ENCODE measurements around the gene GCN1.

Gene GCN1

DNA sequence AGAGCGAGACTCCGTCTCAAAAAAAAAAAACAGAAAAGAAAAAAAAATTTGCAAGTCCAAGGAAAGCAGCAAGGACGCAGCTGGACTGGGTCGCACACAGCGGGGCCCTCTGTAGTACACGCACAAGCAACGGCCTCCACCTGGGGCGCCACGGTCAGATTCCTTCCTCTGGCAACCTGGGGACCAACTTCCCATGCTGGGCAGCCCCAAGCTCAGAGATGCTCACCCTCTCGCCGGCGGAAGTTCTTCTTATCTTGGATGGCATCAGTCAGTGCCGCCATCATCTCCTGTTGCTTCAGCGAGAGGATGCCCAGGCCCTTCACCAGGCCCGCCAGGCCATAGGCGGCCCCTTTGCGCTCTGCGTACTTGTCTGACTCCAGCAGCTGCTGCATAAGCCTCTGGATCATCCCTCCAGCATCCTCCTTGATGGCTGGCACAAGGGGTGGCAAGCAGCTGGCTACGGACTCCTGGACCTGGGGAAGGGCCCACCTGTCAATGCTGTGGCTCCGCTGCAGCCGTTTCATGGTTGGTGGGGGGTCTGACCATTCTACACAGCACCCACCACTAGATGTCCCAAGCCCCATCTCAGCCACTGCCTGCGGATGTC lies 43.5 kb downstream of the GCN1 start:
- Histone ChIP-seq H3K4me3 (ENCODE audit: low read length in 2 of 2) (no peak overlapping the region), H3K27ac (ENCODE audit: low read depth in 2 of 2, low read length in 2 of 2) (no peak overlapping the region), H3K4me1 (ENCODE audit: control insufficient read depth in 2 of 2, insufficient read depth in 2 of 2, low read length in 2 of 2) (no peaks in the 10 kb centered on the region), H3K9me3 (ENCODE audit: control insufficient read depth in 2 of 2, low read length in 2 of 2) (no peaks in the 10 kb centered on the region), H3K27me3 (ENCODE audit: control insufficient read depth in 2 of 2, insufficient read depth in 2 of 2, low read length in 2 of 2) (no peaks in the 10 kb centered on the region), H3K36me3 (ENCODE audit: control insufficient read depth in 2 of 2, insufficient read depth in 2 of 2, low read length in 2 of 2) (peaks cover 79 to 80% of the 10 kb centered on the region in 2 donors), H3K9ac (ENCODE audit: low read depth in 1 of 2, low read length in 2 of 2) (no peak overlapping the region)

DNA sequence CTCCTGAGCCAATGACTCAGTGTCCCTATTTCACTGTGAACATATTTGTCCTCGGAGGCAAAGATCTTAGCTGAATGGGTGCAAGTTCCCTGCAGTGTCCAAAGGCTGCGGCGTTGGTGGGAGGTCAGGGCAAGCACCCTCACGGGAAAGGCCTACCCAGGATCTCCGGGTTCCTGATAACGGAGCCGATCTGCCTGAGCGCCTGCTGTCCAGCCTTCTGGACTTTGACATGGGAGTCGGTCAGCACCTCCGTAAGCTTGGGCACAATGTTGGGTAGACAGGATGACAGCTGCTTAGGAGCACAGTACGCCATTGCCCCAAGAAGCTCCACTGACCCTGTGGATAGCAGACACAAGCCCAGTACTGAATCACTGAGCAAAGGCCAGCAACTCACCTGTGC lies 46.5 kb downstream of the GCN1 start:
- H3K4me3 ChIP-seq (ENCODE audit: low read length in 2 of 2) = no peak overlapping the region
- H3K4me1 ChIP-seq (ENCODE audit: control insufficient read depth in 2 of 2, insufficient read depth in 2 of 2, low read length in 2 of 2) = no peaks in the 10 kb centered on the region
- H3K9ac ChIP-seq (ENCODE audit: low read depth in 1 of 2, low read length in 2 of 2) = no peak overlapping the region
- no peaks in the 10 kb centered on the region for H3K27me3 ChIP-seq (ENCODE audit: control insufficient read depth in 2 of 2, insufficient read depth in 2 of 2, low read length in 2 of 2)
- H3K36me3 ChIP-seq (ENCODE audit: control insufficient read depth in 2 of 2, insufficient read depth in 2 of 2, low read length in 2 of 2) = peaks cover 73 to 74% of the 10 kb centered on the region in 2 donors
- H3K9me3 ChIP-seq (ENCODE audit: control insufficient read depth in 2 of 2, low read length in 2 of 2) = no peaks in the 10 kb centered on the region
- H3K27ac ChIP-seq (ENCODE audit: low read depth in 2 of 2, low read length in 2 of 2) = no peak overlapping the region

DNA sequence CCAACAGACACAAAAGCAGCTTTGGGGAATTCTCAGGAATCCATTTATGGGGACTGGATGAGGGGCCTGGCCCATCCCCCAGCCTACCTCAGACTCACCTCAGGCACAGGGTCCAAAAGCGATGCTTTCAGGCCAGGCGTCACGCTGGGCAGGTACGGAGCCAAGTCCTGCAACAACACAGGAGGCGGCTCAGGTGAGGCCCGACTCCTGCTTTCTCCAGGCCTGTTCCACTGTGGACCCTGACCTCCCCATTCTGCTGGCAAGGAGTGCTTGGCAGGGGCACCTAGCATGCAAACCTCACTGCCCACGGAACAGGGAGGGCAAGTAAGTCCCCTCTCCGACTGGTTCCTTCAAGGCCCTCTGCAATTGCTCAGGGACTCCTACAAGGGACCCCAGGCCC lies 49.4 kb downstream of the GCN1 start:
- Histone ChIP-seq H3K27me3 (ENCODE audit: control insufficient read depth in 2 of 2, insufficient read depth in 2 of 2, low read length in 2 of 2) (no peaks in the 10 kb centered on the region), H3K4me1 (ENCODE audit: control insufficient read depth in 2 of 2, insufficient read depth in 2 of 2, low read length in 2 of 2) (no peaks in the 10 kb centered on the region), H3K27ac (ENCODE audit: low read depth in 2 of 2, low read length in 2 of 2) (no peak overlapping the region), H3K9ac (ENCODE audit: low read depth in 1 of 2, low read length in 2 of 2) (no peak overlapping the region), H3K36me3 (ENCODE audit: control insufficient read depth in 2 of 2, insufficient read depth in 2 of 2, low read length in 2 of 2) (peaks cover 86 to 88% of the 10 kb centered on the region in 2 donors), H3K4me3 (ENCODE audit: low read length in 2 of 2) (no peak overlapping the region), H3K9me3 (ENCODE audit: control insufficient read depth in 2 of 2, low read length in 2 of 2) (no peaks in the 10 kb centered on the region)

DNA sequence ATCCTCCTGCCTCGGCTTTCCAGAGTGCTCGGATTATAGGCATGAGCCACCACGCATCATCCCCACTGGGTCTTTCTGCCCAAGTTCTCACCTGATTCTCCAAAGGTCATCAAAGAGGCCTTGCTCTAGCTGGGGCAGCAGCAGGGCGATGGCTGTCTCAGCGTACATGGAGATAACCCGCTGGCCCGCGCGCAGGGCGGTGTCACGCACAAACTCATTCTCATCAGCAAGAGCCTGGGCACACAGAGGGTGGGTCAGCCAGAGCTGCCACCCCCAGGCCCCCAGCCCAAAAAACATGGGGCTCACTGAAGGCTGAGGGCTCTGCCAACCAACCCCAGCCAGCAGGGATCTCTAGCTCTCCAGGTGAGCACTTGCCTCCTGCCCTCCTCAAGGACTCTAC lies 50.3 kb downstream of the GCN1 start:
- Histone ChIP-seq H3K9ac (ENCODE audit: low read depth in 1 of 2, low read length in 2 of 2) (no peak overlapping the region), H3K27ac (ENCODE audit: low read depth in 2 of 2, low read length in 2 of 2) (no peak overlapping the region), H3K27me3 (ENCODE audit: control insufficient read depth in 2 of 2, insufficient read depth in 2 of 2, low read length in 2 of 2) (no peaks in the 10 kb centered on the region)

DNA sequence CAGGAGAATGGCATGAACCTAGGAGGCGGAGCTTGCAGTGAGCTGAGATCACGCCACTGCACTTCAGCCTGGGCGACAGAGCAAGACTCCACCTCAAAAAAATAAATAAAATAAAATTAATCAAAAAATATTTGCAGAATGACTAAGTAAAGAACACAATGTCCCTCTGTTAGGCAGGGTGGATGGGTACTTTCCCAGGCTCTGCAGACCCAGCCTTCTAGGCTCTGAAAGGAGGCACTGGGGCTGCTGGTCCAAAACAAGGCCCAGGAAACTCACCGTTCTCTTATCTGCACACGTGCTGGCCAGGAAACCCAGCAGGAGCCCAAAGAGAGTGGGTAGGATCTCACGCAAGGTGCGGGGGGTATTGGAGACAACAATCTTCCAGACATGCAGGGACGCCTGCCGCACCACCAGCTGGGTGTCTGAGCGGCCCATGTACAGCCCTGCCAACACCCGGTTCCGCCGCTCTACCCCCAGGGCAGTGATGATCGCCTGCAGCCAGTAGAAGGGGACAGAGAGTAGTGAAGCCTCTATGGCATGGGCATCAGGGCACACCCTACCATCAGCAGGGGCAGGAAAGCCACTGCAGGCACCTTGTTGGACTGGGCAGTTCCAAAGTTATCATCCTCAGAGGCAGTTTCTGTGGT lies 52.2 kb downstream of the GCN1 start:
- peaks cover 83 to 84% of the 10 kb centered on the region in 2 donors for H3K36me3 ChIP-seq (ENCODE audit: control insufficient read depth in 2 of 2, insufficient read depth in 2 of 2, low read length in 2 of 2)
- H3K27me3 ChIP-seq (ENCODE audit: control insufficient read depth in 2 of 2, insufficient read depth in 2 of 2, low read length in 2 of 2) = no peaks in the 10 kb centered on the region
- H3K4me1 ChIP-seq (ENCODE audit: control insufficient read depth in 2 of 2, insufficient read depth in 2 of 2, low read length in 2 of 2) = no peaks in the 10 kb centered on the region
- H3K27ac ChIP-seq (ENCODE audit: low read depth in 2 of 2, low read length in 2 of 2) = no peak overlapping the region
- H3K9ac ChIP-seq (ENCODE audit: low read depth in 1 of 2, low read length in 2 of 2) = no peak overlapping the region
- no peak overlapping the region for H3K4me3 ChIP-seq (ENCODE audit: low read length in 2 of 2)
- no peaks in the 10 kb centered on the region for H3K9me3 ChIP-seq (ENCODE audit: control insufficient read depth in 2 of 2, low read length in 2 of 2)

More for the DNA sequence above, 50.3 kb downstream of the GCN1 start:
- H3K4me1 ChIP-seq (ENCODE audit: control insufficient read depth in 2 of 2, insufficient read depth in 2 of 2, low read length in 2 of 2) = no peaks in the 10 kb centered on the region
- no peaks in the 10 kb centered on the region for H3K9me3 ChIP-seq (ENCODE audit: control insufficient read depth in 2 of 2, low read length in 2 of 2)
- no peak overlapping the region for H3K4me3 ChIP-seq (ENCODE audit: low read length in 2 of 2)
- peaks cover 86 to 87% of the 10 kb centered on the region in 2 donors for H3K36me3 ChIP-seq (ENCODE audit: control insufficient read depth in 2 of 2, insufficient read depth in 2 of 2, low read length in 2 of 2)

DNA sequence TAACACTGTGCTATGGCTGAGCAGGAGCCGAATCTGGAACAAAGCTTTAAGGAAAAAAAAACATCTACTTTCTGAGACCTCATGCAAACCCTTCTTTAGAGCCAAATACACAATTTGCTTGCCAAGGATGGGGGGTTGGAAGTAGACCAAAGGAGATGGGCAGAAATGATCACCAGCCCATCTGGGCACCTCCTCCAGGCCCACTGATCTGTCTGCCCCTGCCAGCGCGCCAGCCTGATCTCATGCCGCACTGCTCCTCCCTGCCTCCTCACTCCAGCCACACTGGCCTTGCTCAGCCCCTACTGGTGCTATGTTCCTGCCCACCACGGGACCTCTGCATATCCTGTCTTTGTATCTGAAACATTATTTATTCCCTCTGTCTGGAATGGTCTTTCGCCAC lies 53.2 kb downstream of the GCN1 start:
- H3K4me3 ChIP-seq (ENCODE audit: low read length in 2 of 2) = no peak overlapping the region
- no peaks in the 10 kb centered on the region for H3K4me1 ChIP-seq (ENCODE audit: control insufficient read depth in 2 of 2, insufficient read depth in 2 of 2, low read length in 2 of 2)
- H3K27me3 ChIP-seq (ENCODE audit: control insufficient read depth in 2 of 2, insufficient read depth in 2 of 2, low read length in 2 of 2) = no peaks in the 10 kb centered on the region
- H3K36me3 ChIP-seq (ENCODE audit: control insufficient read depth in 2 of 2, insufficient read depth in 2 of 2, low read length in 2 of 2) = peaks cover 84% of the 10 kb centered on the region in 2 donors
- no peak overlapping the region for H3K27ac ChIP-seq (ENCODE audit: low read depth in 2 of 2, low read length in 2 of 2)
- no peak overlapping the region for H3K9ac ChIP-seq (ENCODE audit: low read depth in 1 of 2, low read length in 2 of 2)
- no peaks in the 10 kb centered on the region for H3K9me3 ChIP-seq (ENCODE audit: control insufficient read depth in 2 of 2, low read length in 2 of 2)

DNA sequence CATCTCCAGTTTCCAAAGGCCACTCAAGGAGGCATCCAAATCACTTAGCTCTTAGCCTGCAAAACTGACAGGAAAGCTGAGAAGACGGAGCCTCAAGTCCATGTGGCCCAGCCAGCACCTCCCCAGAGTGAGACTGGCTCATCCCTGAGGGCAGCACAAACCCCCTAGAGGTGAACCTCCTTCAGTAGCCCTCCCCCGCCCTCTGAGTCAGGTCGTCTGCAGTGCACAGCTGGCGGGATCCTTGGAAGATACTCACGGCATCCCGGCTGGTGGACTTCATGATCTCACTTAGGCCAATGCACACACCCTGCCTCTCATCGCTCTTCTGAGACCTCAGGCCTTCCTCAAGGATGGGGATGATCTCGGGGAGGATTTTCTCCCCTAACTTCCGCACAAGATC lies 53.9 kb downstream of the GCN1 start:
- Histone ChIP-seq H3K4me1 (ENCODE audit: control insufficient read depth in 2 of 2, insufficient read depth in 2 of 2, low read length in 2 of 2) (no peaks in the 10 kb centered on the region), H3K27me3 (ENCODE audit: control insufficient read depth in 2 of 2, insufficient read depth in 2 of 2, low read length in 2 of 2) (no peaks in the 10 kb centered on the region), H3K9me3 (ENCODE audit: control insufficient read depth in 2 of 2, low read length in 2 of 2) (no peaks in the 10 kb centered on the region), H3K4me3 (ENCODE audit: low read length in 2 of 2) (no peak overlapping the region), H3K36me3 (ENCODE audit: control insufficient read depth in 2 of 2, insufficient read depth in 2 of 2, low read length in 2 of 2) (peaks cover 86 to 91% of the 10 kb centered on the region in 2 donors), H3K27ac (ENCODE audit: low read depth in 2 of 2, low read length in 2 of 2) (no peak overlapping the region), H3K9ac (ENCODE audit: low read depth in 1 of 2, low read length in 2 of 2) (no peak overlapping the region)

DNA sequence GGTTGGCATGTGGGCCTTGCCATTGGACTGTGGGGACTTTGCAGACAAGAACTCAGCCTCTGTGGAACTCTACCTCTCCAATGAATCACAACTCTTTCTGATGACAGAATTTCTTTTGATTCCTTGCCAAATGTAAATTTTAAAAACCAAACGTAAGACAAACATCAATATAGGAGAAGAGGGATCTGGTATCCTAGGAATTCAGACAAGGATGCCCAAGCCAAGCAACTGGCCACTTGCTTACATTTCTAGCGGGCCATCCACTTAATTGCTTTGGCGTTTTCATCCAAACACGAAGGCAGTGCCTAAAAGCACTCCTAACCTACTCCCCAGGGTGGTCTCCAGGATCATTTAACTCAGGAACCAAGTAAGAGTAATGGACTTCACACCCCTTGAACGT lies 54.6 kb downstream of the GCN1 start:
- Histone ChIP-seq H3K36me3 (ENCODE audit: control insufficient read depth in 2 of 2, insufficient read depth in 2 of 2, low read length in 2 of 2) (peaks cover 83 to 88% of the 10 kb centered on the region in 2 donors), H3K27me3 (ENCODE audit: control insufficient read depth in 2 of 2, insufficient read depth in 2 of 2, low read length in 2 of 2) (no peaks in the 10 kb centered on the region), H3K4me1 (ENCODE audit: control insufficient read depth in 2 of 2, insufficient read depth in 2 of 2, low read length in 2 of 2) (no peaks in the 10 kb centered on the region), H3K9ac (ENCODE audit: low read depth in 1 of 2, low read length in 2 of 2) (no peak overlapping the region), H3K9me3 (ENCODE audit: control insufficient read depth in 2 of 2, low read length in 2 of 2) (no peaks in the 10 kb centered on the region), H3K27ac (ENCODE audit: low read depth in 2 of 2, low read length in 2 of 2) (no peak overlapping the region), H3K4me3 (ENCODE audit: low read length in 2 of 2) (no peak overlapping the region)

DNA sequence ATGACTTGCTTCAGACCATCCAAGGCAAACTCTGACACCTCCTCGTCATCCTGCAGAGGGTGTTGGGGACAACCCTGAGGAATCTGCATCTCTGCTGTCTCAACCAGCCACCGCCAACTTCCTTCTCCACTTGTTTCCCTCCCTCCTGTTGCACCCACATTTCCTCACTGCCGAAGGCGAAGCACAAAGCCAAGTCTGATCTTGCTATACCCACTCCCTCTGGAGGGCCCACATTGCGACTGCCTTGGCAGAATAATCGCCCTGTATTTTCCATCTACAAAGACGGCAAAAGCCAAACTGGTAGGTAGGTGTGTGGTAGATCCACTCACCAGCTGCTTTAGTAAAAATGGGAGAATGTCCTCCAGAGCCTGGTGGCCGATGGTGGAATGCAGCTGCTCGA lies 56.1 kb downstream of the GCN1 start:
- H3K9ac ChIP-seq (ENCODE audit: low read depth in 1 of 2, low read length in 2 of 2) = no peak overlapping the region
- H3K36me3 ChIP-seq (ENCODE audit: control insufficient read depth in 2 of 2, insufficient read depth in 2 of 2, low read length in 2 of 2) = peaks cover 86 to 89% of the 10 kb centered on the region in 2 donors
- no peaks in the 10 kb centered on the region for H3K9me3 ChIP-seq (ENCODE audit: control insufficient read depth in 2 of 2, low read length in 2 of 2)
- H3K27me3 ChIP-seq (ENCODE audit: control insufficient read depth in 2 of 2, insufficient read depth in 2 of 2, low read length in 2 of 2) = no peaks in the 10 kb centered on the region
- no peak overlapping the region for H3K27ac ChIP-seq (ENCODE audit: low read depth in 2 of 2, low read length in 2 of 2)
- no peak overlapping the region for H3K4me3 ChIP-seq (ENCODE audit: low read length in 2 of 2)
- H3K4me1 ChIP-seq (ENCODE audit: control insufficient read depth in 2 of 2, insufficient read depth in 2 of 2, low read length in 2 of 2) = no peaks in the 10 kb centered on the region

DNA sequence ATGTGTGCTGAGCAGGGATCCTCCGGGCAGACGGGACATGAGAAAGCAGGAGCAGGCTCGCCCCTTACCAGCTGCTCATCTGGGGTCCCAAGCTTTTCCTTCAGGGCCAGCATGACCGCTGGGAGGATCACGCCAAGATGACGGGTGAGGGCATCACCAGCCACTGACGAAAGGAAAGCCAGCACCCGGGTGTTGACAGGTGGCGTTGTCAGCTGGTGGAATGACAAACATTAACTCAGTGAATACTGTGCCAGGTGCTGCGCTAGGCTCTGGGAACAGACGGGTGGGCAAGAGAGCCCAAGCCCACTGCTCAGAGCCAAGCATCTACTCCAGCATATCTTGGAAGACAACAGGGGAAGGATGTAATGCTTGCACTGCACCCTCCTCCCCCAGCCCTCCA lies 56.7 kb downstream of the GCN1 start:
- Histone ChIP-seq H3K27me3 (ENCODE audit: control insufficient read depth in 2 of 2, insufficient read depth in 2 of 2, low read length in 2 of 2) (no peaks in the 10 kb centered on the region), H3K9me3 (ENCODE audit: control insufficient read depth in 2 of 2, low read length in 2 of 2) (no peaks in the 10 kb centered on the region), H3K4me3 (ENCODE audit: low read length in 2 of 2) (no peak overlapping the region), H3K27ac (ENCODE audit: low read depth in 2 of 2, low read length in 2 of 2) (no peak overlapping the region), H3K36me3 (ENCODE audit: control insufficient read depth in 2 of 2, insufficient read depth in 2 of 2, low read length in 2 of 2) (peaks cover 88 to 93% of the 10 kb centered on the region in 2 donors), H3K4me1 (ENCODE audit: control insufficient read depth in 2 of 2, insufficient read depth in 2 of 2, low read length in 2 of 2) (no peaks in the 10 kb centered on the region), H3K9ac (ENCODE audit: low read depth in 1 of 2, low read length in 2 of 2) (no peak overlapping the region)

All from mucosa of rectum (tissue), 2 donors.